Endothelial cell of umbilical vein (primary cell): Measurements from ENCODE around the gene LYRM1. TPM values are rescaled to one million over a fixed set of nuclear protein-coding genes. Genes with fewer than 3 reads are reported as not detected.

Experiments
- BruUV-seq: library from RNA; stranded (reverse); fragments of 400-500 nt; replicated peaks from 2 replicates; lab custom pipeline; 2021; lab: Mats Ljungman, UMichigan
- CTCF ChIA-PET: fragments of 300-600, 350-600 bp; sonication (Branson Sonifier 250); formaldehyde crosslinking; loops from one replicate; lab custom pipeline; 2021; ENCODE audit warnings: antibody characterized with exemption, inconsistent platforms; lab: Charles Lee
- POLR2A ChIA-PET: fragments of 300-600, 350-600 bp; sonication (Branson Sonifier 250); formaldehyde crosslinking; loops from one replicate; lab custom pipeline; 2021; ENCODE audit warnings: antibody characterized with exemption, inconsistent platforms; lab: Charles Lee
- DNase-seq: peaks from one replicate; pipeline ENCODE4 v3.0.0-alpha.2; 2011; ENCODE audit warnings: low read depth, low spot score
- FAIRE-seq: peaks from 2 replicates; lab custom pipeline; 2011; peaks lifted over from hg19 to GRCh38; lab: Jason Lieb, UNC
- H2AFZ ChIP-seq: 2 replicates; pipeline ENCODE4 v1.6.0; 2012; ENCODE audit warnings: low read depth, low read length, control low read depth, inconsistent platforms
- H3K27ac ChIP-seq: 2 replicates; pipeline ENCODE4 v1.5.1; 2011; ENCODE audit warnings: low read depth, mild to moderate bottlenecking, control low read depth, low read length, moderate library complexity; ENCODE audit not compliant: insufficient read depth
- H3K27me3 ChIP-seq, 2 experiments: 2 replicates each; pipeline versions ENCODE4 v1.6.0 to v1.6.1; 2011; ENCODE audit warnings: low read length in 2 of 2, mixed read lengths in 1 of 2; ENCODE audit not compliant: control insufficient read depth in 2 of 2, insufficient read depth in 2 of 2
- H3K36me3 ChIP-seq, 2 experiments: 2 replicates in 1 of 2; 3 replicates in 1 of 2; pipeline ENCODE4 v1.5.1; 2011; ENCODE audit warnings: low read length in 2 of 2, mild to moderate bottlenecking in 1 of 2, moderate library complexity in 1 of 2; ENCODE audit not compliant: control insufficient read depth in 2 of 2, insufficient read depth in 2 of 2; ENCODE audit errors: extremely low read depth in 1 of 2
- H3K4me1 ChIP-seq: 3 replicates; pipeline ENCODE4 v1.5.1; 2011; ENCODE audit warnings: mild to moderate bottlenecking, low read length; ENCODE audit not compliant: control insufficient read depth, insufficient read depth; ENCODE audit errors: extremely low read depth
- H3K4me2 ChIP-seq: 2 replicates; pipeline ENCODE4 v1.6.1; 2011; ENCODE audit warnings: low read length, control low read depth, mixed read lengths; ENCODE audit not compliant: insufficient read depth
- H3K4me3 ChIP-seq, 3 experiments: fragments of 200-600 bp in 1 of 3; sonication (generic), shearing (Covaris generic) in 1 of 3; replicated peaks in 1 of 3; 2 replicates each; pipeline ENCODE4 v1.5.1; 2011 to 2016; ENCODE audit warnings: control low read depth in 3 of 3, low read length in 3 of 3, mild to moderate bottlenecking in 2 of 3, inconsistent platforms in 1 of 3, low read depth in 1 of 3, moderate library complexity in 1 of 3; ENCODE audit not compliant: insufficient read depth in 1 of 3
- H3K79me2 ChIP-seq: 2 replicates; pipeline ENCODE4 v1.6.0; 2012; ENCODE audit warnings: low read length, inconsistent platforms; ENCODE audit not compliant: control insufficient read depth, insufficient read depth
- H3K9ac ChIP-seq: replicated peaks from 2 replicates; pipeline ENCODE3; 2011; ENCODE audit warnings: low read length, control low read depth; ENCODE audit not compliant: insufficient read depth; ENCODE audit errors: extremely low read depth
- H3K9me1 ChIP-seq: replicated peaks from 3 replicates; pipeline ENCODE4 v1.6.0; 2011; ENCODE audit warnings: mild to moderate bottlenecking, low read length; ENCODE audit not compliant: control insufficient read depth, insufficient read depth; ENCODE audit errors: extremely low read depth
- H3K9me3 ChIP-seq: replicated peaks from 2 replicates; pipeline ENCODE4 v1.5.1; 2012; ENCODE audit warnings: low read length, inconsistent platforms; ENCODE audit not compliant: control insufficient read depth, insufficient read depth
- H4K20me1 ChIP-seq: replicated peaks from 2 replicates; pipeline ENCODE3; 2011; ENCODE audit warnings: mild to moderate bottlenecking, low read length; ENCODE audit not compliant: control insufficient read depth, insufficient read depth; ENCODE audit errors: extremely low read depth
- CTCF ChIP-seq, 2 donors: IDR thresholded peaks; 1 replicate in 1 of 2; 2 replicates in 1 of 2; pipeline ENCODE4 v1.5.1; 2011; ENCODE audit warnings: low read length in 2 of 2, mild to moderate bottlenecking in 2 of 2, moderate library complexity in 2 of 2, control low read depth in 1 of 2, inconsistent platforms in 1 of 2, low read depth in 1 of 2; ENCODE audit not compliant: insufficient read depth in 1 of 2; ENCODE audit errors: extremely low read depth in 1 of 2
- EZH2 ChIP-seq: IDR thresholded peaks from 2 replicates; pipeline ENCODE4 v1.6.1; 2012; ENCODE audit warnings: borderline replicate concordance, low read depth, mild to moderate bottlenecking, moderate library complexity, low read length, inconsistent platforms; ENCODE audit not compliant: severe bottlenecking
- FOS ChIP-seq: IDR thresholded peaks from 2 replicates; pipeline ENCODE4 v1.6.1; 2011; ENCODE audit warnings: mild to moderate bottlenecking, low read length, moderate library complexity, borderline replicate concordance; ENCODE audit not compliant: insufficient read depth
- GATA2 ChIP-seq: IDR thresholded peaks from 2 replicates; pipeline ENCODE4 v1.7.0; 2011; ENCODE audit warnings: low read depth, mild to moderate bottlenecking, moderate library complexity, mixed read lengths, low read length; ENCODE audit not compliant: insufficient read length, insufficient read depth
- JUN ChIP-seq: IDR thresholded peaks from 2 replicates; pipeline ENCODE4 v1.6.1; 2011; ENCODE audit warnings: borderline replicate concordance, low read depth; ENCODE audit not compliant: insufficient read length, insufficient read depth
- MAX ChIP-seq: IDR thresholded peaks from 2 replicates; pipeline ENCODE4 v1.6.1; 2011; ENCODE audit not compliant: insufficient read depth, insufficient read length
- MYC ChIP-seq: IDR thresholded peaks from one replicate; pipeline ENCODE4 v1.6.1; 2011; ENCODE audit warnings: mild to moderate bottlenecking, low read depth, low read length
- POLR2A ChIP-seq: IDR thresholded peaks from 2 replicates; pipeline ENCODE4 v1.6.1; 2012; ENCODE audit warnings: low read depth, mild to moderate bottlenecking, control low read depth, low read length
- POLR2AphosphoS5 ChIP-seq: IDR thresholded peaks from 2 replicates; pipeline ENCODE4 v1.6.1; 2012; ENCODE audit warnings: low read depth, mild to moderate bottlenecking, control low read depth, low read length, moderate library complexity; ENCODE audit not compliant: insufficient read depth
- dilution Hi-C: fragments of 300-500 bp; cut with MboI; formaldehyde crosslinking; loops from one replicate; pipeline ENCODE4 v1.15.0; 2019; ENCODE audit warnings: low sequenced_read_pairs; ENCODE audit not compliant: extremely low pct_ligation_motif_present
- intact Hi-C: fragments of 100-400 bp; cut with micrococcal nuclease; formaldehyde crosslinking; loops from one replicate; pipeline ENCODE4 v1.10.0; 2022
- polyA plus RNA-seq, 4 experiments: library from polyadenylated mRNA; depleted of rRNA in 3 of 4; stranded (reverse) in 3 of 4; unstranded in 1 of 4; fragments of >200 nt; gene quantifications; 2 replicates each; pipeline versions ENCODE4 v1.2.1 to v1.2.3, GENCODE V29; 2011 to 2012; ENCODE audit warnings: missing spikeins in 1 of 4
- total RNA-seq: library from RNA; stranded (reverse); gene quantifications from 2 replicates; pipeline ENCODE4 v1.2.3, GENCODE V29; 2021

The LYRM1 gene
- total and polyA plus RNA-seq, 2 donors (not counting 3 experiments of a cell fraction or from before 2014, with no cell fraction given), result 20.4 to 28.4 TPM

GRCh38 chr16:20879175-20880040 lies 21.2 kb upstream of the LYRM1 start:
- Histone ChIP-seq H3K79me2 (peaks cover 91% of the 10 kb centered on the region), H4K20me1 (peaks cover 4% of the 10 kb centered on the region), H3K4me1 (peaks cover 24% of the 10 kb centered on the region), H2AFZ (no peak overlapping the region), H3K36me3 (peaks cover 2 to 7% of the 10 kb centered on the region in 2 experiments), H3K9me1 (no peaks in the 10 kb centered on the region), H3K27ac (peak overlapping the region; percentile 80), H3K4me3 (peak overlapping the region in 1 of 3 experiments; percentile 5), H3K9me3 (no peaks in the 10 kb centered on the region), H3K4me2 (peak overlapping the region; percentile 88), H3K9ac (peak overlapping the region; percentile 56), H3K27me3 (no peaks in the 10 kb centered on the region)
- peak; percentile 80 for FAIRE-seq
- ChIA-PET CTCF (interaction anchor here (0.7 to 1.6 kb wide), 5 partner anchors 20 to 31 kb away, joined by 3 to 6 read pairs (median 5); no protein-coding TSS in a partner anchor), POLR2A (no interaction called here)
- dilution Hi-C loops, result no loop called here
- BruUV-seq, result no TSS peak
- intact Hi-C loops, result no loop called here
- TF ChIP-seq POLR2A, result no peak
- peak; percentile 36 for TF ChIP-seq GATA2
- peak; percentile 75 for TF ChIP-seq FOS
- peak; percentile 68 for TF ChIP-seq JUN
- no peak for TF ChIP-seq EZH2
- no peak for TF ChIP-seq MYC
- peak; percentile 15 for TF ChIP-seq POLR2AphosphoS5
- no peak for TF ChIP-seq MAX
- TF ChIP-seq CTCF (IDR thresholded peaks at IDR 0.05; ENCODE audit: extremely low read depth in 1 of 2, insufficient read depth in 1 of 2, low read depth in 1 of 2, low read length in 2 of 2), result no peak
- peak; percentile 80 for DNase-seq
